GM12878 (cell line): ENCODE data around the gene DUSP16. TPM values are rescaled to one million over a fixed set of nuclear protein-coding genes. Genes with fewer than 3 reads are reported as not detected.

Experiments
- ATAC-seq: fragments of 200-7000 bp; cut with Tn5 transposase; 3 replicates; pipeline ENCODE4 v1.9.1; 2020; ENCODE audit warnings: mild to moderate bottlenecking, moderate library complexity
- BruUV-seq: library from RNA; stranded (reverse); fragments of 400-500 nt; replicated peaks from 2 replicates; lab custom pipeline; 2021; lab: Mats Ljungman, UMichigan
- CTCF ChIA-PET: fragments of 300-600 bp; sonication (Branson Sonifier 250); formaldehyde crosslinking; extraction: SDS; loops from one replicate; lab custom pipeline; 2021; ENCODE audit warnings: inconsistent platforms; lab: Yijun Ruan, JAX
- POLR2A ChIA-PET: fragments of 350-600 bp; formaldehyde crosslinking; extraction: SDS; loops from one replicate; lab custom pipeline; 2021; ENCODE audit warnings: inconsistent platforms; lab: Charles Lee
- RAD21 ChIA-PET: fragments of 300-600 bp; sonication (Branson Sonifier 250); formaldehyde crosslinking; loops from one replicate; lab custom pipeline; 2023; ENCODE audit warnings: antibody characterized with exemption; ENCODE audit not compliant: unreplicated experiment; lab: Charles Lee
- SMC1A ChIA-PET: fragments of 300-600 bp; sonication (Branson Sonifier 250); formaldehyde crosslinking; loops from one replicate; lab custom pipeline; 2023; ENCODE audit not compliant: unreplicated experiment, uncharacterized antibody; lab: Charles Lee
- DNase-seq: peaks from one replicate; pipeline ENCODE4 v3.0.0-alpha.2; 2011; ENCODE audit warnings: low read depth, low spot score
- FAIRE-seq: peaks from 3 replicates; lab custom pipeline; 2011; peaks lifted over from hg19 to GRCh38; lab: Jason Lieb, UNC
- H2AFZ ChIP-seq: 2 replicates; pipeline ENCODE4 v1.6.0; 2011; ENCODE audit warnings: low read depth, low read length, control low read depth; ENCODE audit not compliant: control insufficient read depth
- H3K27ac ChIP-seq: 2 replicates; pipeline ENCODE4 v1.5.1; 2011; ENCODE audit warnings: control low read depth; ENCODE audit not compliant: control insufficient read depth, insufficient read depth
- H3K27me3 ChIP-seq, 2 experiments: replicated peaks in 1 of 2; 2 replicates each; pipeline versions ENCODE4 v1.6.0 to v1.6.1; 2011; ENCODE audit warnings: low read length in 1 of 2; ENCODE audit not compliant: control insufficient read depth in 2 of 2, insufficient read depth in 2 of 2
- H3K36me3 ChIP-seq, 2 experiments: 2 replicates each; pipeline ENCODE4 v1.5.1; 2011; ENCODE audit warnings: low read length in 1 of 2; ENCODE audit not compliant: control insufficient read depth in 2 of 2, insufficient read depth in 2 of 2
- H3K4me1 ChIP-seq: 2 replicates; pipeline ENCODE4 v1.6.1; 2011; ENCODE audit warnings: mild to moderate bottlenecking, low read length, moderate library complexity, mixed read lengths; ENCODE audit not compliant: control insufficient read depth, insufficient read depth
- H3K4me2 ChIP-seq: 2 replicates; pipeline ENCODE4 v1.6.0; 2011; ENCODE audit warnings: control low read depth; ENCODE audit not compliant: control insufficient read depth, insufficient read depth
- H3K4me3 ChIP-seq: fragments of 200-600 bp; sonication (generic); 2 replicates; pipeline ENCODE4 v1.5.1; 2016
- H3K79me2 ChIP-seq: 2 replicates; pipeline ENCODE4 v1.6.0; 2011; ENCODE audit warnings: low read length; ENCODE audit not compliant: control insufficient read depth, insufficient read depth
- H3K9ac ChIP-seq: 2 replicates; pipeline ENCODE4 v1.8.0; 2011; ENCODE audit warnings: low read length, control low read depth, mixed read lengths; ENCODE audit not compliant: control insufficient read depth, insufficient read depth
- H3K9me3 ChIP-seq: replicated peaks from 3 replicates; pipeline ENCODE4 v1.5.1; 2011; ENCODE audit warnings: mild to moderate bottlenecking, low read length; ENCODE audit not compliant: control insufficient read depth, insufficient read depth
- H4K20me1 ChIP-seq: 2 replicates; pipeline ENCODE4 v1.6.0; 2011; ENCODE audit not compliant: control insufficient read depth, insufficient read depth
- BACH1 ChIP-seq: fragments of 450-650 bp; IDR thresholded peaks from 2 replicates; pipeline ENCODE4 v1.6.1; 2017; ENCODE audit warnings: mild to moderate bottlenecking, borderline replicate concordance
- ELK1 ChIP-seq: IDR thresholded peaks from 2 replicates; pipeline ENCODE4 v1.6.1; 2012; ENCODE audit warnings: low read depth, low read length, improper control_type of control experiment
- NBN ChIP-seq: fragments of 450-650 bp; IDR thresholded peaks from 2 replicates; pipeline ENCODE4 v1.6.1; 2016
- RELA ChIP-seq: fragments of 450-650 bp; IDR thresholded peaks from 2 replicates; pipeline ENCODE4 v1.8.0; 2014; ENCODE audit warnings: borderline replicate concordance; ENCODE audit not compliant: partially characterized antibody
- SIN3A ChIP-seq: IDR thresholded peaks from 2 replicates; pipeline ENCODE4 v1.6.1; 2012; ENCODE audit warnings: low read depth, low read length, improper control_type of control experiment
- SP1 ChIP-seq: IDR thresholded peaks from one replicate; pipeline ENCODE4 v1.6.1; 2011; ENCODE audit warnings: low read depth, low read length
- ZNF622 ChIP-seq: fragments of 450-650 bp; IDR thresholded peaks from 2 replicates; pipeline ENCODE4 v1.6.1; 2017; ENCODE audit warnings: mild to moderate bottlenecking, inconsistent platforms
- WGBS: methylation state at CpG from one replicate; pipeline ENCODE4 v1.1.6; 2016; ENCODE audit warnings: low lambda C conversion rate; ENCODE audit not compliant: insufficient replicate concordance, insufficient coverage; ENCODE audit errors: missing lambda C conversion rate; 5-methylcytosine and 5-hydroxymethylcytosine counted together
- in situ Hi-C: fragments of 300-500 bp; cut with MboI; formaldehyde crosslinking; loops from 9 replicates; pipeline ENCODE4 v1.14.3; 2018; ENCODE audit warnings: mixed read lengths
- intact Hi-C: fragments of 100-400 bp; cut with micrococcal nuclease; formaldehyde crosslinking; loops from one replicate; pipeline ENCODE4 v1.14.2; 2022; ENCODE audit not compliant: unreplicated experiment
- polyA plus RNA-seq, 11 experiments: library from polyadenylated mRNA; depleted of rRNA in 4 of 11; unstranded in 6 of 11; stranded (reverse) in 5 of 11; fragments of >200 nt; fragmentation: Nextera tagmentation in 4 of 11; fragmentation: Illumina TruSeq in 1 of 11; extraction: Ambion mirVana in 4 of 11; extraction: Trizol in 1 of 11; gene quantifications; 1 replicate in 1 of 11; 2 replicates in 10 of 11; pipeline versions ENCODE4 v1.2.1 to v1.2.3, GENCODE V29; 2011 to 2016; ENCODE audit warnings: inconsistent platforms in 2 of 11, missing spikeins in 2 of 11, low read depth in 1 of 11
- total RNA-seq, 4 experiments: library from RNA; depleted of rRNA in 3 of 4; stranded (reverse); fragments of >200 nt in 3 of 4; fragmentation: Illumina TruSeq in 1 of 4; extraction: Trizol in 1 of 4; gene quantifications; 2 replicates each; pipeline versions ENCODE4 v1.2.1 to v1.2.3, GENCODE V29; 2013 to 2021
- TF ChIP-seq, protein P1 (sequence below): fragments of 450-650 bp; IDR thresholded peaks from 2 replicates; pipeline ENCODE4 v1.6.1; 2017; ENCODE audit warnings: mild to moderate bottlenecking, moderate library complexity

The DUSP16 gene
- total and polyA plus RNA-seq, 10 of the 15 experiments (the other 5 are each of a cell fraction or from before 2014, with no cell fraction given), result 3.9 to 75.3 (median 26.8) TPM

DNA sequence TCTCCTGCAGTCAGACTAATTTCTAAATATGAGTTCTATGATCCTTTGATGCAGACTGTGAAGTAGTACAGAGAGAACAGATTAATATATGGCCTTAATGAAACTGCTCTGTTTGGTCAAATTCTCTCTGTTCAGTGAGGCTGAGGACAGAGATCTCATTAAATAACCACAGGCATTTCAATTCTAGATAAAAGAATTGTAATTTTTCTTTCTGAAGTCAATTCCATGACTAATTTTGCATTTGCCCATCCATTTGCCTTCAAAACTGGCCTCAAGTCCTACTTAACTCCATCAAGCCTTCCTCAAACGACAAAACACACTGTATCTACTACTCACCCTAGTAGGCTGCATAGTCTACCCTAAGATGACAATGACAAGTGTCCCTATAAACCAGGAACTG lies 67.1 kb downstream of the DUSP16 start:
- Histone ChIP-seq H3K9ac (no peak overlapping the region), H3K79me2 (peaks cover 2% of the 10 kb centered on the region), H4K20me1 (no peaks in the 10 kb centered on the region), H3K27ac (no peak overlapping the region), H3K4me2 (no peak overlapping the region), H2AFZ (no peak overlapping the region), H3K4me3 (no peak overlapping the region), H3K27me3 (no peaks in the 10 kb centered on the region), H3K4me1 (no peaks in the 10 kb centered on the region), H3K36me3 (peaks cover 0 to 13% of the 10 kb centered on the region in 2 experiments; a peak in 2 of 4 replicates), H3K9me3 (no peaks in the 10 kb centered on the region)
- in situ Hi-C loops, result no loop called here
- no TSS peak for BruUV-seq
- FAIRE-seq, result no peak
- no peak for DNase-seq
- ChIA-PET SMC1A (interaction anchor here (0.6 to 2.5 kb wide), 7 partner anchors 9 to 184 kb away, joined by 3 to 9 read pairs (median 3); no protein-coding TSS in a partner anchor), RAD21 (interaction anchor here (1.4 to 2.5 kb wide), 4 partner anchors 9 to 111 kb away, joined by 3 to 7 read pairs (median 5); no protein-coding TSS in a partner anchor), CTCF (interaction anchor here (1.4 to 1.6 kb wide), 3 partner anchors 9 to 118 kb away, joined by 4 to 6 read pairs (median 4); no protein-coding TSS in a partner anchor), POLR2A (interaction anchor here (0.6 to 1.0 kb wide), 2 partner anchors 21 to 137 kb away, joined by 3 read pairs; no protein-coding TSS in a partner anchor)
- TF ChIP-seq, protein P1, sequence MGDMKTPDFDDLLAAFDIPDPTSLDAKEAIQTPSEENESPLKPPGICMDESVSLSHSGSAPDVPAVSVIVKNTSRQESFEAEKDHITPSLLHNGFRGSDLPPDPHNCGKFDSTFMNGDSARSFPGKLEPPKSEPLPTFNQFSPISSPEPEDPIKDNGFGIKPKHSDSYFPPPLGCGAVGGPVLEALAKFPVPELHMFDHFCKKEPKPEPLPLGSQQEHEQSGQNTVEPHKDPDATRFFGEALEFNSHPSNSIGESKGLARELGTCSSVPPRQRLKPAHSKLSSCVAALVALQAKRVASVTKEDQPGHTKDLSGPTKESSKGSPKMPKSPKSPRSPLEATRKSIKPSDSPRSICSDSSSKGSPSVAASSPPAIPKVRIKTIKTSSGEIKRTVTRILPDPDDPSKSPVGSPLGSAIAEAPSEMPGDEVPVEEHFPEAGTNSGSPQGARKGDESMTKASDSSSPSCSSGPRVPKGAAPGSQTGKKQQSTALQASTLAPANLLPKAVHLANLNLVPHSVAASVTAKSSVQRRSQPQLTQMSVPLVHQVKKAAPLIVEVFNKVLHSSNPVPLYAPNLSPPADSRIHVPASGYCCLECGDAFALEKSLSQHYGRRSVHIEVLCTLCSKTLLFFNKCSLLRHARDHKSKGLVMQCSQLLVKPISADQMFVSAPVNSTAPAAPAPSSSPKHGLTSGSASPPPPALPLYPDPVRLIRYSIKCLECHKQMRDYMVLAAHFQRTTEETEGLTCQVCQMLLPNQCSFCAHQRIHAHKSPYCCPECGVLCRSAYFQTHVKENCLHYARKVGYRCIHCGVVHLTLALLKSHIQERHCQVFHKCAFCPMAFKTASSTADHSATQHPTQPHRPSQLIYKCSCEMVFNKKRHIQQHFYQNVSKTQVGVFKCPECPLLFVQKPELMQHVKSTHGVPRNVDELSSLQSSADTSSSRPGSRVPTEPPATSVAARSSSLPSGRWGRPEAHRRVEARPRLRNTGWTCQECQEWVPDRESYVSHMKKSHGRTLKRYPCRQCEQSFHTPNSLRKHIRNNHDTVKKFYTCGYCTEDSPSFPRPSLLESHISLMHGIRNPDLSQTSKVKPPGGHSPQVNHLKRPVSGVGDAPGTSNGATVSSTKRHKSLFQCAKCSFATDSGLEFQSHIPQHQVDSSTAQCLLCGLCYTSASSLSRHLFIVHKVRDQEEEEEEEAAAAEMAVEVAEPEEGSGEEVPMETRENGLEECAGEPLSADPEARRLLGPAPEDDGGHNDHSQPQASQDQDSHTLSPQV, result no peak
- no peak for TF ChIP-seq RELA
- no peak for TF ChIP-seq SP1
- no peak for TF ChIP-seq SIN3A
- no peak for TF ChIP-seq NBN
- no peak for TF ChIP-seq ELK1
- TF ChIP-seq ZNF622, result no peak
- TF ChIP-seq BACH1, result no peak
- 36% methylated on average over 1 of the region's 1 CpG for WGBS
- peak; percentile 35; the same call in 2 of the 3 replicates for ATAC-seq
- intact Hi-C loops, result no loop called here
